ENCODE results near the gene PLCH2. TPM values are rescaled to one million over a fixed set of nuclear protein-coding genes. Genes with fewer than 3 reads are reported as not detected.

The PLCH2 gene
- total RNA-seq, 4 donors from 2014 or later, result 1.00 to 7.3 (median 4.6) TPM

- Histone ChIP-seq H3K27ac (no peak overlapping the region), H3K36me3 (no peaks in the 10 kb centered on the region), H3K27me3 (peaks cover 59% of the 10 kb centered on the region), H3K4me3 (no peak overlapping the region), H3K9me3 (no peaks in the 10 kb centered on the region), H3K4me1 (no peaks in the 10 kb centered on the region)
- in situ Hi-C loops (cut with MboI; ENCODE audit: low pct_ligation_motif_present in 1 of 4, low pct_unique_long_range_greater_than_20kb in 1 of 4, low sequenced_read_pairs in 3 of 4) (no loop called here), intact Hi-C loops (cut with DNase I; ENCODE audit: low total_unique reads) (no loop called here)
- no peak for DNase-seq
- no peak for TF ChIP-seq POLR2A (IDR thresholded peaks at IDR 0.05)
- TF ChIP-seq CTCF (IDR thresholded peaks at IDR 0.05), result no peak
- TF ChIP-seq EP300 (IDR thresholded peaks at IDR 0.05; ENCODE audit: low read depth), result no peak
- TF ChIP-seq POLR2AphosphoS5 (IDR thresholded peaks at IDR 0.05), result no peak
- 73 to 90% methylated on average over 2 to 6 of the region's 6 CpGs for WGBS, 2 donors (ENCODE audit: low coverage in 1 of 2)
These were observed 33.4 kb upstream of the PLCH2 start for GRCh38 chr1:2442661-2443060.

GRCh38 chr1:2443277-2444137 is 32.6 kb upstream of the PLCH2 start:
- no peaks in the 10 kb centered on the region for H3K36me3 ChIP-seq
- DNase-seq, result no peak
- H3K4me3 ChIP-seq, result no peak overlapping the region
- no peak for TF ChIP-seq CTCF (IDR thresholded peaks at IDR 0.05)
- no peak for TF ChIP-seq EP300 (IDR thresholded peaks at IDR 0.05; ENCODE audit: low read depth)
- no peak for TF ChIP-seq POLR2A (IDR thresholded peaks at IDR 0.05)
- no peak for TF ChIP-seq POLR2AphosphoS5 (IDR thresholded peaks at IDR 0.05)
- H3K4me1 ChIP-seq, result no peaks in the 10 kb centered on the region
- H3K9me3 ChIP-seq, result no peaks in the 10 kb centered on the region
- peaks cover 59% of the 10 kb centered on the region for H3K27me3 ChIP-seq
- intact Hi-C loops (cut with DNase I; ENCODE audit: low total_unique reads) (no loop called here), in situ Hi-C loops (cut with MboI; ENCODE audit: low pct_ligation_motif_present in 1 of 4, low pct_unique_long_range_greater_than_20kb in 1 of 4, low sequenced_read_pairs in 3 of 4) (no loop called here)
- H3K27ac ChIP-seq, result no peak overlapping the region
- WGBS, 2 donors (ENCODE audit: low coverage in 1 of 2), result 0% methylated on average over 21 of the region's 107 CpGs; no CpG with 5 or more reads in 1 of the 2 donors

GRCh38 chr1:2444138-2444591 is 31.9 kb upstream of the PLCH2 start:
- no peaks in the 10 kb centered on the region for H3K4me1 ChIP-seq
- no peak overlapping the region for H3K4me3 ChIP-seq
- H3K36me3 ChIP-seq, result no peaks in the 10 kb centered on the region
- 42% methylated on average over 15 of the region's 27 CpGs; no CpG with 5 or more reads in 1 of the 2 donors for WGBS, 2 donors (ENCODE audit: low coverage in 1 of 2)
- TF ChIP-seq POLR2A (IDR thresholded peaks at IDR 0.05) (no peak), POLR2AphosphoS5 (IDR thresholded peaks at IDR 0.05) (no peak), CTCF (IDR thresholded peaks at IDR 0.05) (no peak), EP300 (IDR thresholded peaks at IDR 0.05; ENCODE audit: low read depth) (no peak)
- H3K27me3 ChIP-seq, result peaks cover 56% of the 10 kb centered on the region
- H3K9me3 ChIP-seq, result no peaks in the 10 kb centered on the region
- no peak for DNase-seq
- no peak overlapping the region for H3K27ac ChIP-seq
- in situ Hi-C loops (cut with MboI; ENCODE audit: low pct_ligation_motif_present in 1 of 4, low pct_unique_long_range_greater_than_20kb in 1 of 4, low sequenced_read_pairs in 3 of 4) (no loop called here), intact Hi-C loops (cut with DNase I; ENCODE audit: low total_unique reads) (no loop called here)

GRCh38 chr1:2445162-2445822 is 30.8 kb upstream of the PLCH2 start:
- in situ Hi-C loops (cut with MboI; ENCODE audit: low pct_ligation_motif_present in 1 of 4, low pct_unique_long_range_greater_than_20kb in 1 of 4, low sequenced_read_pairs in 3 of 4) (no loop called here), intact Hi-C loops (cut with DNase I; ENCODE audit: low total_unique reads) (no loop called here)
- H3K27me3 ChIP-seq, result peaks cover 56% of the 10 kb centered on the region
- H3K27ac ChIP-seq, result no peak overlapping the region
- no peak for TF ChIP-seq CTCF (IDR thresholded peaks at IDR 0.05)
- TF ChIP-seq EP300 (IDR thresholded peaks at IDR 0.05; ENCODE audit: low read depth), result no peak
- TF ChIP-seq POLR2A (IDR thresholded peaks at IDR 0.05), result no peak
- TF ChIP-seq POLR2AphosphoS5 (IDR thresholded peaks at IDR 0.05), result no peak
- H3K4me3 ChIP-seq, result no peak overlapping the region
- H3K36me3 ChIP-seq, result no peaks in the 10 kb centered on the region
- DNase-seq, result no peak
- no peaks in the 10 kb centered on the region for H3K4me1 ChIP-seq
- no peaks in the 10 kb centered on the region for H3K9me3 ChIP-seq
- WGBS, 2 donors (ENCODE audit: low coverage in 1 of 2), result 68% methylated on average over 15 of the region's 16 CpGs; no CpG with 5 or more reads in 1 of the 2 donors

Data from transverse colon (tissue), 4 donors.